Urinary bladder (tissue), 4 donors: ENCODE measurements around the gene PLEKHA5. TPM values are rescaled to one million over a fixed set of nuclear protein-coding genes. Genes with fewer than 3 reads are reported as not detected.

Experiments
- DNase-seq: peaks from one replicate; pipeline ENCODE4 v3.0.0-alpha.2; 2015; ENCODE audit errors: extremely low spot score
- H3K27ac ChIP-seq: one replicate; pipeline ENCODE4 v1.5.1; 2013; ENCODE audit warnings: low read depth, mild to moderate bottlenecking, moderate library complexity
- H3K36me3 ChIP-seq: one replicate; pipeline ENCODE4 v1.6.1; 2013; ENCODE audit warnings: mild to moderate bottlenecking, moderate library complexity; ENCODE audit not compliant: insufficient read depth
- H3K4me1 ChIP-seq: one replicate; pipeline ENCODE4 v1.6.1; 2013; ENCODE audit warnings: mild to moderate bottlenecking, moderate library complexity; ENCODE audit not compliant: insufficient read depth
- H3K4me3 ChIP-seq: one replicate; pipeline ENCODE4 v1.5.1; 2013; ENCODE audit warnings: low read depth, low read length
- WGBS: extraction: QIAGEN DNeasy Blood & Tissue Kit; methylation state at CpG from one replicate; pipeline ENCODE4 v1.1.7; 2013; 5-methylcytosine and 5-hydroxymethylcytosine counted together
- polyA plus RNA-seq: library from polyadenylated mRNA; stranded (reverse); fragments of 200-250 nt; gene quantifications from one replicate; pipeline ENCODE4 v1.2.3, GENCODE V29; 2013
- total RNA-seq: library from RNA; depleted of rRNA; stranded (reverse); fragments of >200 nt; gene quantifications from one replicate; pipeline ENCODE4 v1.2.3, GENCODE V29; 2014
- donor health status: healthy with polysubstance abuse.
- donor health status: healthy.

Gene PLEKHA5
- total and polyA plus RNA-seq, 2 donors: 31.0 to 193 TPM

- 59% methylated on average over 4 of the region's 4 CpGs for WGBS
- Histone ChIP-seq H3K4me1 (peaks cover 1% of the 10 kb centered on the region), H3K4me3 (no peak overlapping the region), H3K36me3 (no peaks in the 10 kb centered on the region), H3K27ac (no peak overlapping the region)
- no peak for DNase-seq
Measured at GRCh38 chr12:19186722-19187661, 57.5 kb downstream of the PLEKHA5 start.

- Histone ChIP-seq H3K4me3 (no peak overlapping the region), H3K36me3 (no peaks in the 10 kb centered on the region), H3K4me1 (peaks cover 1% of the 10 kb centered on the region), H3K27ac (no peak overlapping the region)
- DNase-seq: no peak
- WGBS: 70% methylated on average over 1 of the region's 1 CpG
Measured at GRCh38 chr12:19189522-19189921, 60.0 kb downstream of the PLEKHA5 start.

GRCh38 chr12:19190292-19191031 is 60.9 kb downstream of the PLEKHA5 start:
- H3K27ac ChIP-seq: no peak overlapping the region
- H3K36me3 ChIP-seq: no peaks in the 10 kb centered on the region
- no peak overlapping the region for H3K4me3 ChIP-seq
- WGBS: 48% methylated on average over 2 of the region's 2 CpGs
- H3K4me1 ChIP-seq: peaks cover 1% of the 10 kb centered on the region
- no peak for DNase-seq

- no peaks in the 10 kb centered on the region for H3K36me3 ChIP-seq
- H3K27ac ChIP-seq: no peak overlapping the region
- WGBS: 84% methylated on average over 1 of the region's 1 CpG
- H3K4me3 ChIP-seq: no peak overlapping the region
- H3K4me1 ChIP-seq: peaks cover 1% of the 10 kb centered on the region
- no peak for DNase-seq
Measured at GRCh38 chr12:19191089-19191488, 61.6 kb downstream of the PLEKHA5 start.

- no peak overlapping the region for H3K27ac ChIP-seq
- H3K36me3 ChIP-seq: no peaks in the 10 kb centered on the region
- peaks cover 1% of the 10 kb centered on the region for H3K4me1 ChIP-seq
- no peak for DNase-seq
- H3K4me3 ChIP-seq: no peak overlapping the region
- 84% methylated on average over 5 of the region's 5 CpGs for WGBS
Measured at GRCh38 chr12:19191563-19191962, 62.0 kb downstream of the PLEKHA5 start.

- H3K27ac ChIP-seq: no peak overlapping the region
- no peaks in the 10 kb centered on the region for H3K36me3 ChIP-seq
- H3K4me3 ChIP-seq: no peak overlapping the region
- peaks cover 1% of the 10 kb centered on the region for H3K4me1 ChIP-seq
- WGBS: 54% methylated on average over 1 of the region's 1 CpG
- no peak for DNase-seq
Measured at GRCh38 chr12:19192710-19193109, 63.2 kb downstream of the PLEKHA5 start.

- Histone ChIP-seq H3K4me3 (no peak overlapping the region), H3K36me3 (no peaks in the 10 kb centered on the region), H3K27ac (no peak overlapping the region), H3K4me1 (peaks cover 1% of the 10 kb centered on the region)
- WGBS: 95% methylated on average over 4 of the region's 4 CpGs
- no peak for DNase-seq
Measured at GRCh38 chr12:19194963-19195362, 65.4 kb downstream of the PLEKHA5 start.

- Histone ChIP-seq H3K4me3 (no peak overlapping the region), H3K27ac (no peak overlapping the region), H3K36me3 (no peaks in the 10 kb centered on the region), H3K4me1 (no peaks in the 10 kb centered on the region)
- WGBS: 68% methylated on average over 6 of the region's 6 CpGs
- no peak for DNase-seq
Measured at GRCh38 chr12:19196959-19197630, 67.6 kb downstream of the PLEKHA5 start.

GRCh38 chr12:19198272-19198671 is 68.7 kb downstream of the PLEKHA5 start:
- H3K4me1 ChIP-seq: no peaks in the 10 kb centered on the region
- no peak for DNase-seq
- no peak overlapping the region for H3K4me3 ChIP-seq
- H3K27ac ChIP-seq: no peak overlapping the region
- 48% methylated on average over 2 of the region's 2 CpGs for WGBS
- H3K36me3 ChIP-seq: no peaks in the 10 kb centered on the region

GRCh38 chr12:19199332-19199731 is 69.8 kb downstream of the PLEKHA5 start:
- no peak overlapping the region for H3K4me3 ChIP-seq
- no peak for DNase-seq
- 88% methylated on average over 1 of the region's 1 CpG for WGBS
- no peaks in the 10 kb centered on the region for H3K4me1 ChIP-seq
- no peaks in the 10 kb centered on the region for H3K36me3 ChIP-seq
- no peak overlapping the region for H3K27ac ChIP-seq

GRCh38 chr12:19200261-19200660 is 70.7 kb downstream of the PLEKHA5 start:
- Histone ChIP-seq H3K4me1 (no peaks in the 10 kb centered on the region), H3K27ac (no peak overlapping the region), H3K36me3 (no peaks in the 10 kb centered on the region), H3K4me3 (no peak overlapping the region)
- 92% methylated on average over 1 of the region's 1 CpG for WGBS
- no peak for DNase-seq

GRCh38 chr12:19201661-19202060 is 72.1 kb downstream of the PLEKHA5 start:
- no peak for DNase-seq
- no peak overlapping the region for H3K4me3 ChIP-seq
- 78% methylated on average over 3 of the region's 3 CpGs for WGBS
- H3K4me1 ChIP-seq: no peaks in the 10 kb centered on the region
- H3K27ac ChIP-seq: no peak overlapping the region
- no peaks in the 10 kb centered on the region for H3K36me3 ChIP-seq

GRCh38 chr12:19203013-19203412 is 73.5 kb downstream of the PLEKHA5 start:
- 97% methylated on average over 1 of the region's 1 CpG for WGBS
- no peak for DNase-seq
- Histone ChIP-seq H3K36me3 (no peaks in the 10 kb centered on the region), H3K4me1 (no peaks in the 10 kb centered on the region), H3K27ac (no peak overlapping the region), H3K4me3 (no peak overlapping the region)
